Testis (tissue), 2 donors: ENCODE data around the gene BCR.

Experiments used
- POLR2A ChIP-seq: fragments of 450-650 bp; IDR thresholded peaks from one replicate; pipeline ENCODE4 v1.6.1; 2017; ENCODE audit warnings: antibody characterized with exemption, mild to moderate bottlenecking, moderate library complexity
- TF ChIP-seq, protein P1 (sequence below), 3 experiments: fragments of 450-650 bp in 2 of 3; fragments of 200-600 bp in 1 of 3; sonication (generic) in 1 of 3; IDR thresholded peaks; one replicate each; pipeline ENCODE4 v1.5.1; 2016 to 2019; ENCODE audit warnings: antibody characterized with exemption in 3 of 3, mild to moderate bottlenecking in 2 of 3, moderate library complexity in 1 of 3

DNA sequence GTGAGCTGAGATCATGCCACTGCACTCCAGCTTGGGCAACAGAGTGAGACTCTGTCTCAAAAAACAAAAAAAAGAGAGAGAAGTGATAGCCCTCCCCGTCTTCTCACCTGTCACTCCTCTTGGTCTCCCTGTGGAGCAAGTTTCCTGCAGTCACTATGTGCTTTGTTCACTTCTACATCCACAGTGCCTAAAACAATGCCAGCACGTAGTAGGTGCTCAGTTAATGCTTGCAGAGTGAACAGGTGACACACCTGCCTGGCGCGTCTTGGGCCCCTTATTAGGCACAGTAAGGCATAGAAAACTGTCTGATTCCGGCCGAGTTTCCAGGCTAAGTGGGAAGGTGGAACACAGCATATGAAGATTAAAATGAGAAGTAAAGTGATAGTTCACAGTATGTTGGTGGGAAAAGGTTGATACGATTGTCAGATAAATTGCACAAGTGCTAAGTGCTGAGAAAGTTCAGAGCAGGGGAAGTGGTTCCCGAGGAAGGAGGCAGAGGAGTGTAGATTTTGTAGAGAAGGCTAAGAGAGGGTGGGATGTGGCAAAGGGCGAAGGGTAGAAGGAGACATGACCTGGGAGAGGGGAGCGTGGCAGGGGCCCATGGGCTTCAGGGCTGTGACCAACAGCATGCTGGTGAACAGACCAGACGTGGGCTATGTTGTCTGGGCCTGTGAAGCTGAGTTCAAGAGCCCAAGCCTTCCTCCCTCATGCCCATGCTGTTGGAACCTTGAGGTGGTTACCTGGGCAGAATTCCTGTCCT is 41.9 kb downstream of the BCR start:
- TF ChIP-seq, protein P1, sequence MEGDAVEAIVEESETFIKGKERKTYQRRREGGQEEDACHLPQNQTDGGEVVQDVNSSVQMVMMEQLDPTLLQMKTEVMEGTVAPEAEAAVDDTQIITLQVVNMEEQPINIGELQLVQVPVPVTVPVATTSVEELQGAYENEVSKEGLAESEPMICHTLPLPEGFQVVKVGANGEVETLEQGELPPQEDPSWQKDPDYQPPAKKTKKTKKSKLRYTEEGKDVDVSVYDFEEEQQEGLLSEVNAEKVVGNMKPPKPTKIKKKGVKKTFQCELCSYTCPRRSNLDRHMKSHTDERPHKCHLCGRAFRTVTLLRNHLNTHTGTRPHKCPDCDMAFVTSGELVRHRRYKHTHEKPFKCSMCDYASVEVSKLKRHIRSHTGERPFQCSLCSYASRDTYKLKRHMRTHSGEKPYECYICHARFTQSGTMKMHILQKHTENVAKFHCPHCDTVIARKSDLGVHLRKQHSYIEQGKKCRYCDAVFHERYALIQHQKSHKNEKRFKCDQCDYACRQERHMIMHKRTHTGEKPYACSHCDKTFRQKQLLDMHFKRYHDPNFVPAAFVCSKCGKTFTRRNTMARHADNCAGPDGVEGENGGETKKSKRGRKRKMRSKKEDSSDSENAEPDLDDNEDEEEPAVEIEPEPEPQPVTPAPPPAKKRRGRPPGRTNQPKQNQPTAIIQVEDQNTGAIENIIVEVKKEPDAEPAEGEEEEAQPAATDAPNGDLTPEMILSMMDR (IDR thresholded peaks at IDR 0.05), result no peak
- no peak for TF ChIP-seq POLR2A
